ENCODE data around the gene OR4F16. TPM values are rescaled to one million over a fixed set of nuclear protein-coding genes. Genes with fewer than 3 reads are reported as not detected.
"Not testable (repeated sequence)": the region's sequence is repeated elsewhere in the genome, so short reads cannot be mapped to it uniquely, and the experiment has no call there.

Gene OR4F16
- total RNA-seq, result not detected
- 0.36 TPM for total RNA-seq (2013)

GRCh38 chr1:686554-686953 lies at the start of gene OR4F16:
Gene OR4F16 (minus strand): TSS chr1:686654. CDS start chr1:686654, 0 bp downstream.
- H3K27ac ChIP-seq (ENCODE audit: low read length); H3K4me3 ChIP-seq (ENCODE audit: low read length); DNase-seq; ATAC-seq; H3K4me1 ChIP-seq (ENCODE audit: control insufficient read depth, insufficient read depth, low read length); H3K9me3 Mint-ChIP-seq; H3K27me3 Mint-ChIP-seq (ENCODE audit: low read depth in 2 of 2); H3K9me3 ChIP-seq (ENCODE audit: control insufficient read depth, insufficient read depth, low read length); H3K4me3 Mint-ChIP-seq; H3K36me3 ChIP-seq (ENCODE audit: control insufficient read depth, insufficient read depth, low read length); H3K4me1 Mint-ChIP-seq; H3K27ac Mint-ChIP-seq; H3K36me3 Mint-ChIP-seq; H3K27me3 ChIP-seq (ENCODE audit: control insufficient read depth, insufficient read depth, low read length); intact Hi-C loops (cut with micrococcal nuclease): not testable (repeated sequence)

- H3K27me3 ChIP-seq (ENCODE audit: control insufficient read depth, insufficient read depth, low read length); H3K4me1 ChIP-seq (ENCODE audit: control insufficient read depth, insufficient read depth, low read length); H3K9me3 Mint-ChIP-seq; H3K36me3 Mint-ChIP-seq; DNase-seq; H3K36me3 ChIP-seq (ENCODE audit: control insufficient read depth, insufficient read depth, low read length); H3K4me3 ChIP-seq (ENCODE audit: low read length); H3K27ac ChIP-seq (ENCODE audit: low read length); intact Hi-C loops (cut with micrococcal nuclease); H3K4me3 Mint-ChIP-seq; ATAC-seq; H3K27me3 Mint-ChIP-seq (ENCODE audit: low read depth in 2 of 2); H3K9me3 ChIP-seq (ENCODE audit: control insufficient read depth, insufficient read depth, low read length); H3K27ac Mint-ChIP-seq; H3K4me1 Mint-ChIP-seq: not testable (repeated sequence)
- WGBS (ENCODE audit: insufficient coverage), result 100% methylated on average over 1 of the region's 3 CpGs
Observed at GRCh38 chr1:733649-734048, 47.2 kb upstream of the OR4F16 start.

DNA sequence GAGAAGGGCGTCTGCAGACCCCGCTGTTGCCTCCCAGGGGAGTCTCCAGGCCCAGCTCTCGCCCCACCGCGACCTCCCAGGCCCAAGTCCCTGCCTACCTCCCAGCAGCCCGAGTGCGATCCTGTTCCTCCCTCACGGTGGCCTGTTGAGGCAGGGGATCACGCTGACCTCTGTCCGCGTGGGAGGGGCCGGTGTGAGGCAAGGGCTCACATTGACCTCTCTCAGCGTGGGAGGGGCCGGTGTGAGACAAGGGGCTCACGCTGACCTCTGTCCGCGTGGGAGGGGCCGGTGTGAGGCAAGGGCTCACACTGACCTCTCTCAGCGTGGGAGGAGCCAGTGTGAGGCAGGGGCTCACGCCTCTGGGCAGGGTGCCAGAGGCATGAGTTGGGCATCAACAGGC lies 40.6 kb upstream of the OR4F16 start:
- ATAC-seq; H3K4me1 ChIP-seq (ENCODE audit: control insufficient read depth, insufficient read depth, low read length); H3K27me3 ChIP-seq (ENCODE audit: control insufficient read depth, insufficient read depth, low read length): not testable (repeated sequence)

More for the DNA sequence above, 40.6 kb upstream of the OR4F16 start:
- H3K9me3 ChIP-seq (ENCODE audit: control insufficient read depth, insufficient read depth, low read length); H3K27me3 Mint-ChIP-seq (ENCODE audit: low read depth in 2 of 2); H3K27ac Mint-ChIP-seq; H3K9me3 Mint-ChIP-seq; H3K4me1 Mint-ChIP-seq; H3K36me3 ChIP-seq (ENCODE audit: control insufficient read depth, insufficient read depth, low read length); H3K27ac ChIP-seq (ENCODE audit: low read length); H3K4me3 Mint-ChIP-seq; DNase-seq; H3K4me3 ChIP-seq (ENCODE audit: low read length); H3K36me3 Mint-ChIP-seq; intact Hi-C loops (cut with micrococcal nuclease): not testable (repeated sequence)
- WGBS (ENCODE audit: insufficient coverage), result 98% methylated on average over 6 of the region's 20 CpGs

Other genes with a start within 250 kb of the OR4F16 start
- not detected for gene OR4F29, start 235.0 kb downstream of the OR4F16 start, total RNA-seq
- gene SAMD11, start 237.3 kb upstream of the OR4F16 start, total RNA-seq, result not detected

All from natural killer cell (primary cell).